HG03565 (cell line): ENCODE data around the gene CYP4F11.
"Not testable (repeated sequence)": the region's sequence is repeated elsewhere in the genome, so short reads cannot be mapped to it uniquely, and the experiment has no call there.

Source experiments
- ATAC-seq: cut with Tn5 transposase; IDR thresholded peaks from one replicate; pipeline ENCODE4 v1.9.1; 2021; ENCODE audit warnings: mild to moderate bottlenecking, moderate library complexity; ENCODE audit not compliant: unreplicated experiment

The CYP4F11 gene

GRCh38 chr19:15934332-15935078 is at the start of gene CYP4F11:
Gene CYP4F11 (minus strand): TSS chr19:15934529. CDS start chr19:15934408, 121 bp downstream.
- ATAC-seq: no peak

- no peak for ATAC-seq
These were observed 45.0 kb upstream of the CYP4F11 start for GRCh38 chr19:15979293-15979692.

- no peak for ATAC-seq
These were observed 43.4 kb upstream of the CYP4F11 start for GRCh38 chr19:15977690-15978089.

GRCh38 chr19:15976836-15977689 is 42.7 kb upstream of the CYP4F11 start:
- no peak for ATAC-seq

- no peak for ATAC-seq
These were observed 40.5 kb upstream of the CYP4F11 start for GRCh38 chr19:15974856-15975255.

DNA sequence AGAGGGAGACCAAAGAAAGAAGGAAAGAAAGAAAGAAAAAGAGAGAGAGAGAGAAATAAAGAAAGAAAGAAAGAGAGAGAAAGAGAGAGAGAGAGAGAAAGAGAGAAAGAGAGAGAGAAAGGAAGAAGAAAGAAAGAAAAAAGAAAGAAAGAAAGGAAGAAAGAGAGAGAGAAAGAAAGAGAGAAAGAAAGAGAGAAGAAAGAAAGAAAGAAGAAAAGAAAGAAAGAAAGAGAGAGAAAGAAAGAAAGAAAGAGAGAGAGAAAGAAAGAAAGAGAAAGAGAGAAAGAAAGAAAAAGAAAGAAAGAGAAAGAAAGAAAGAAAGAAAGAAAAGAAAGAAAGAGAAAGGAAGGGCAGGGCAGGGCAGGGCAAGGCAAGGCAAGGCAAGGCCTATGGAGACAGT is 37.7 kb upstream of the CYP4F11 start:
- ATAC-seq: not testable (repeated sequence)

DNA sequence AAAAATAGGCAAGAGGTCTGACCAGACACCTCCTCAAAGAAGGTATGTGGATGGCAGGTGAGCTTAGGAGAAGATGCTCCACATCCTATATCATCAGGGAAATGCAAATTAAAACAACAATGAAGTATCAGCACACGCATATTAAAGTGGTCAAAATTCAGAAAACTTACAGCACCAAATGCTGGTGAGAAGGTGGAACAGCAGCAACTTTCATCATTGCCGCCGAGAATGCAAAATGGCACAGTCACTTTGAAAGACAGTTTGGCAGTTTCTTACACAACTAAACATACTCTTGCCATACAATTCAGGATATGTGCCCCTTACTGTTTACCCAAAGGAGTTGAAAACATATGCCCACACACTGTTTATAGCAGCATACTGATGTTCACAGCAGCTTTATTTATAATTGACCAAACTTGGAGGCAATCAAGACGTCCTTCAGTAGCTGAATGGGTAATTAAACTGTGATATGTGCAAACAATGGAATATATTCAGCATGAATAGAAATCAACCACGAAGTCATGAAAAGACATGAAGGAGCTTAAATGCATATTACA is 37.0 kb upstream of the CYP4F11 start:
- no peak for ATAC-seq

DNA sequence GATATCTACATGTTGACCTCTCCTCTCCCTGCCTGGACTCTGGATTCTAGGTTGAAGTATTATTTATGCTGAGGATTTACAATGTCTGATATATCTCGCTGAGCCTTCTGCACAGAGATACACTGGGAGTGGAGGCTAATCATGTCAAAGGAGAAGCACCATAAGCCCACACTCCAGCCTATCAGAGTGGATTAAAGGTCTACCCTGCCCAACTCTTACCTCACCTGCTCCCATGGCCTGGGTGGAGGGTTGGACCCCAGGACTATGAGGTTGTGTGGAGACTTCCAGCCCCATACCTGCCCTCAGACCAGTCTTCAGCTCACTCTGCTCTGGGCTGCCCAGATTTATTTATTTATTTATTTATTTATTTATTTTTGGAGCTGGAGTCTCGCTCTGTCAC is 29.9 kb upstream of the CYP4F11 start:
- ATAC-seq: no peak

DNA sequence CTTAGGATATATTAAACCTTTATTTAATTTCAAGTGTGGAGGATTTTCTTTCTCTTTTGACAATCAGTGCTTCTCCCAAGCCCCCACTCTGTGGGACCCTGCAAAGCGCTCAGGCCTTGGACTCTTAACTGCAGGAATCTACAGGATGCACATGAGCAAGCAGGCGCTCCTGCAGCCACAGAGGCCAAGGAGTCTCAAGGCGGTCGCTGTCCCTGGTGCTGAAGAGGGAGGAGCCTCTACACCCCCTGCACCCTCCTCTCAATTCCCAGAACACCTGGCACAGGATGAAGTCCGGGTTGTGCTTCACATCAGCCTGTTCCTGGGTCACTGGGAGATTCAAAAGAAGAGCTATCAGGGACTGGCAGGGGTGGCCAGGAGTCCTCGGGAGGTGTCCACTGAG is 28.0 kb upstream of the CYP4F11 start:
- no peak for ATAC-seq

DNA sequence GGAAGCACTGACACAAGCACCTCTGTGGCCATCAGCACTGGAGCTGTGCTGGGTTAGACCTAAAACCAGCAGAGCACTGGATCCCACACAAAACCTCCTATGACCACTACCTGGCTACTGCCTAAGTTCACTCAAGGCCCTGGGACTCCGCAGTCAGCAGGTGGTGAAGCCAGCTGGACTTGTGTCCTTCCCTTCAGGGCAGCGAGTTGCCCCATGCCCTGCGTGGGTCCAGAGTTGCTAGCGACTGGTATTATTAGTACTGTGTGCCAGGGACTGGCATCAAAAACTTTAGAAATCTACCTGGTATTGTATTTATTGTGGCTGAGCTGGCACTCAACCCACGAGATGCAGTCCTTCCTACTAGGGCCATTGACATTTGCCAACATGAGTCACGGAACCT is 20.5 kb upstream of the CYP4F11 start:
- no peak for ATAC-seq

DNA sequence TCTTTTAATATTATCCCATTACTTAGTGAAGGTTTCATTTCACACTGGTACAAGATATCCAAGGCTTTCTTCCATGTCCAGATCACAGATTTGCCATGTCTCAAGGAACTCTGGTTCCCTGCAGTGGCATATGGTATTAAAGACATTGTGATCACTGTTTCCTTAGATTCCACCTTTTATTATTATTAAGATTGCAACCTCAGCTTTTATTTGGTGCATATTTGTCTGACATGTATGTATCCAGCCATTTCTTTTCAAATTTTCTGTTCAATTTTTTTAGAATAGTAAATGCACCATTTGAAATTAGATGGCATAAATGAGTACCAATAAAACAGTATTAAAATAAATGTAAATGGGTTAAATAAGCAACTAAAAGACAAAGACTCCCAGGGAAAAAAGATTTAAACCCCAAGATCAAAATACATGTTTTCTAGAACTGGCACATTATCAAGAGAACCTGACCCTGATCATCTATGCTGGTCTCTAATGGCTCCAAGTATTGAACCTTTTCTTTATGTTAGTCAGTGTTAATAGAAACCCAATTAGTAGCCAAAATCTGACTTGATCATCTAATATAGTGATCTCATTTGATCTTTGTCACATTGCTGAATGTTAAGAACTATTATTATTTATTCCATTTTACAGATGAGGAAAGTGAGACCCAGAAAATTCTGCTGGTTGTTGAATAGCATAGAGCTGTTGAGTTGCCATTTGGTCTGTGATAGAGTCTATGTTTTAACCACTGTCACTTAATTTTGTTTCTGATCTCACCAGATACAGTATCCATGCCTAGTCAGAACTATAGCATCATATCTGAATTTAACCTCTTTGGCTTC is 14.1 kb upstream of the CYP4F11 start, which contains the start of gene OR10H4:
TSS of gene OR10H4 (plus strand) at position 786 of the 836 bp plus-strand sequence. CDS start at position 786, 0 bp downstream.
- ATAC-seq: no peak

DNA sequence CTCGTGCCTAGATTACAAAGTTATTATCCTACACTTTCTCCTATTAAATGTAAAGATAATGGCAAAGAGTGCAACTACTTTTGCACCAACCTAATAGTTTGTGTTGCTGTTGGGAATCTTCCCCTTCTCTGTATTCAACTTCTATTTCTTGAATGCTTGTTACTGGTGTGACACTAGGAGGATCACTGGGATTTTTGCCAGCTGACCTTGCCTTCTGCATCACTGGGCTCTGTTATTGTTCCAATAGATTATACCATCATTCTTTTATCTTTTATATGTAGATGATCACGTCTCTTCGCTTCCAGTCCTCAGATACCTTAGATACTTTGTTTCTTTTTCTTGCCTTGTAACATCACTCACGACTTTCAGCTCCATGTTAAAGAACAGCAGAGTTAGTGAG is 11.0 kb upstream of the CYP4F11 start:
- no peak for ATAC-seq

DNA sequence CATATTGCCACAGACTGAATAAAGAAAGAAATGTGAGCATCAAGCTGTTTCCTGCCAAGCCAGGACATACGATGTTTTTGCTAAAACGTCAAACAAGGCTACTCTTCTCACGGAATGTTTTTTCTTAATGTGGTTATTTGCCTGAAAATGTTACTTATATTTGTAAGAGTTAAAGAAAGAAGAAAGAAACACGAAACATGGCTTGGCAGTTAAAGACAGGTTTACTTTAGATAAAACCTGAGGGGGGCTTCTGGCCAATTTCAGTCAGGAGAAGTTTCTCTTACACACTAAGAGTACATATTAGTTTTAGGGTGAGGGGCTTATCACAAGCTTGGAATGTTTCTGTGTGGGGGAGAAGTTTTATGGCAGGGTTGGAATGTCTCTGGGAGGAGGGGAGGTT is 10.1 kb upstream of the CYP4F11 start:
- ATAC-seq: no peak

GRCh38 chr19:15937771-15938170 is 3.4 kb upstream of the CYP4F11 start:
- no peak for ATAC-seq

DNA sequence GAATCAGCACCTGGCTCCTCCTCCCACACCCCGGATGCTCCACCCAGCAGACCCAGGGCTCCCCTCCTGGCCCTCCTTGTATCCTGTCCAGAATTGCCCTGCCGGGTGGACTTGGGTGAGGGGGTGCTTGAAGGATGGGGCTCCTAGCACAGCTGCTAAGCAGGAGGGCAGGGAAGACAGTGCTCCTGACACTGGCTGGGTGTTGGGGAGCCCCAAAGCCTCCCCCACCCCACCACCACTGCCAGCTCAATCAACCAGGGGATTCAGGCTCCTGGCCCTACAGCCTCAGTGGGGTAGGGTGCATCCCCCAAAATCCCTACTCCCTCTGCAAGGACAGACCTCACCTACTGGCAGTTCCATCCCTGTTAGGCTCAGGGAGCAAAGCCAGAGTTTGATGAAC is 2.6 kb upstream of the CYP4F11 start:
- no peak for ATAC-seq

- ATAC-seq: no peak
These were observed 1.8 kb upstream of the CYP4F11 start for GRCh38 chr19:15936173-15936572.

DNA sequence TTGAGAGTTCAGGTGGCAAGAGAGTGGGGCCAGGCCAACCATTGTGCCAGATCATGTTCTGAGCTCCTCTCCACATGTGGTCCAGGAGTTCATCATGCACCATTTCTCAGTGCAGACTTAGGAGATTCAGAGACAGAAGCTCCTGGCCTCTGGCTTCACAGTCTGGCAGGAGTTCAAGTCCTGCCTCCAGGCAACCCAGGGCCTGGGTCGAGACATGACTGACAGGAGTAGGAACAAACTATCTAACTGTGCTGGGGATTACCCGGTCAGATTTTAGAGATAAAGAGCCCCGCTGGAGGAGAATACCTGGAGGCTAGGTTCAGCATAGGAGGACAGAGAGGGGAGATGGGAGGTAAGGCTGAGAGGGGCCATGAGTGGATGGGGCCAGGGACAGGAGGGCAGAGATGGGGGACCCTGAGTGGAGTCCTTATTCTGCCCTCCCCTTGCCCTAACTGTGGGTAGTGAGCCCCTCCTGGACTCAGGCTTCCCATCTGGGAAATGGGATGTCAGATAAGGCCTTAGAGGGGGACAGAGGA is 906 bp upstream of the CYP4F11 start:
- no peak for ATAC-seq

- ATAC-seq: not testable (repeated sequence)
These were observed 483 bp downstream of the CYP4F11 start for GRCh38 chr19:15933761-15934331.

GRCh38 chr19:15928321-15928720 is 6.0 kb downstream of the CYP4F11 start:
- no peak for ATAC-seq

DNA sequence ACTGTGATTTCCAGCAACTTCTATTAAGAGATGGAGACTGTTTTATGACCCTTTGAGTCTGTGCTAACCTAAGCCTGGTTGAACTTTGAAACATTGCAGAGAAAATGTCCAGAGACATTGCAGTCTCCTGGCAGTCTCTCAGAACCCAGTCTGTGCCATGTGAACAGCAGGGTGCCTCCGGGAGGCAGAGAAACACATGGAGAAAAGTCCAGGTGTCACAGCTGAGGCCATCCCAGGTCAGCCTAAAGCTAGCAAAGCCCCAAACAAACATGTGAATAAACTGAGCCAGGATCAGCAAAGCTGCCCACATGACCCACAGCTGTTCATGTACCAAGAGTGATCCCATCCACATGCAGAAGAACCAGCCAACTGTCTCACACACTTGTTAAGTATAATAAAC is 7.8 kb downstream of the CYP4F11 start:
- ATAC-seq: no peak
